ENCODE measurements around the gene DEPDC1. TPM values are rescaled to one million over a fixed set of nuclear protein-coding genes. Genes with fewer than 3 reads are reported as not detected.
"Not testable (repeated sequence)": the region's sequence is repeated elsewhere in the genome, so short reads cannot be mapped to it uniquely, and the experiment has no call there.

Gene DEPDC1
- 10 to 100 TPM; 13.3 to 16.8 (median 14.0) TPM for polyA plus RNA-seq (ENCODE audit: insufficient read length in 4 of 4)

GRCh38 chr1:68496680-68497357 is at the start of gene DEPDC1:
Gene DEPDC1 (minus strand): TSS chr1:68497082. CDS start chr1:68496999, 83 bp downstream.
- DNase-seq (ENCODE audit: low read depth in 4 of 4, low spot score in 2 of 4) = peak; percentile 81 to 92 (median 86)

- no peak for DNase-seq (ENCODE audit: low read depth in 4 of 4, low spot score in 2 of 4)
These were observed 47.8 kb upstream of the DEPDC1 start for GRCh38 chr1:68544651-68545050.

GRCh38 chr1:68542586-68542985 is 45.7 kb upstream of the DEPDC1 start:
- DNase-seq (ENCODE audit: low read depth in 4 of 4, low spot score in 2 of 4) = no peak

GRCh38 chr1:68538941-68539340 is 42.1 kb upstream of the DEPDC1 start:
- no peak for DNase-seq (ENCODE audit: low read depth in 4 of 4, low spot score in 2 of 4)

- no peak for DNase-seq (ENCODE audit: low read depth in 4 of 4, low spot score in 2 of 4)
These were observed 31.4 kb upstream of the DEPDC1 start for GRCh38 chr1:68528243-68528642.

- DNase-seq (ENCODE audit: low read depth in 4 of 4, low spot score in 2 of 4) = no peak
These were observed 28.9 kb upstream of the DEPDC1 start for GRCh38 chr1:68525781-68526180.

- no peak for DNase-seq (ENCODE audit: low read depth in 4 of 4, low spot score in 2 of 4)
These were observed 24.4 kb upstream of the DEPDC1 start for GRCh38 chr1:68521286-68521685.

GRCh38 chr1:68516066-68516465 is 19.2 kb upstream of the DEPDC1 start:
- no peak for DNase-seq (ENCODE audit: low read depth in 4 of 4, low spot score in 2 of 4)

- DNase-seq (ENCODE audit: low read depth in 4 of 4, low spot score in 2 of 4) = no peak
These were observed 14.4 kb upstream of the DEPDC1 start for GRCh38 chr1:68511254-68511653.

GRCh38 chr1:68506386-68506785 is 9.5 kb upstream of the DEPDC1 start:
- no peak for DNase-seq (ENCODE audit: low read depth in 4 of 4, low spot score in 2 of 4)

- no peak for DNase-seq (ENCODE audit: low read depth in 4 of 4, low spot score in 2 of 4)
These were observed 6.2 kb upstream of the DEPDC1 start for GRCh38 chr1:68503085-68503484.

GRCh38 chr1:68497358-68497698 is 446 bp upstream of the DEPDC1 start:
- DNase-seq (ENCODE audit: low read depth in 4 of 4, low spot score in 2 of 4) = no peak

- peak in 1 of 4 donors; percentile 29 for DNase-seq (ENCODE audit: low read depth in 4 of 4, low spot score in 2 of 4)
These were observed 758 bp downstream of the DEPDC1 start for GRCh38 chr1:68495968-68496679.

GRCh38 chr1:68495532-68495931 is 1.4 kb downstream of the DEPDC1 start:
- no peak for DNase-seq (ENCODE audit: low read depth in 4 of 4, low spot score in 2 of 4)

GRCh38 chr1:68493193-68493592 is 3.7 kb downstream of the DEPDC1 start:
- DNase-seq (ENCODE audit: low read depth in 4 of 4, low spot score in 2 of 4) = no peak

GRCh38 chr1:68492255-68492654 is 4.6 kb downstream of the DEPDC1 start:
- not testable (repeated sequence) for DNase-seq (ENCODE audit: low read depth in 4 of 4, low spot score in 2 of 4)

- DNase-seq (ENCODE audit: low read depth in 4 of 4, low spot score in 2 of 4) = no peak
These were observed 6.7 kb downstream of the DEPDC1 start for GRCh38 chr1:68490046-68490651.

GRCh38 chr1:68485431-68486022 is 11.4 kb downstream of the DEPDC1 start:
- no peak for DNase-seq (ENCODE audit: low read depth in 4 of 4, low spot score in 2 of 4)

GRCh38 chr1:68484618-68485017 is 12.3 kb downstream of the DEPDC1 start:
- no peak for DNase-seq (ENCODE audit: low read depth in 4 of 4, low spot score in 2 of 4)

- DNase-seq (ENCODE audit: low read depth in 4 of 4, low spot score in 2 of 4) = no peak
These were observed 15.8 kb downstream of the DEPDC1 start for GRCh38 chr1:68481041-68481440.

GRCh38 chr1:68479501-68479900 is 17.4 kb downstream of the DEPDC1 start:
- DNase-seq (ENCODE audit: low read depth in 4 of 4, low spot score in 2 of 4) = no peak

Measured in left renal cortex interstitium (tissue), 4 donors.